Gastroesophageal sphincter (tissue), 4 donors: ENCODE measurements around the gene RAB7B. TPM values are rescaled to one million over a fixed set of nuclear protein-coding genes. Genes with fewer than 3 reads are reported as not detected.

Experiments
- ATAC-seq: fragments of 150-250 bp; one replicate; pipeline ENCODE4 v1.9.1; 2016; ENCODE audit warnings: mild to moderate bottlenecking, moderate library complexity
- H3K27ac ChIP-seq, 4 donors: fragments of 200-600 bp; sonication (generic) in 3 of 4; 1 replicate in 3 of 4; 2 replicates in 1 of 4; pipeline ENCODE4 v1.5.1; 2016 to 2019
- H3K27me3 ChIP-seq: fragments of 200-600 bp; sonication (generic); one replicate; pipeline ENCODE4 v1.5.1; 2019
- H3K36me3 ChIP-seq, 2 donors: fragments of 200-600 bp; sonication (generic); one replicate each; pipeline ENCODE4 v1.5.1; 2019; ENCODE audit warnings: control low read depth in 1 of 2
- H3K4me1 ChIP-seq, 3 donors: fragments of 200-600 bp; sonication (generic); 1 replicate in 2 of 3; 2 replicates in 1 of 3; pipeline ENCODE4 v1.5.1; 2016 to 2019; ENCODE audit warnings: control low read depth in 2 of 3
- H3K4me3 ChIP-seq, 2 donors: fragments of 200-600 bp; sonication (generic); one replicate each; pipeline ENCODE4 v1.5.1; 2019; ENCODE audit warnings: mild to moderate bottlenecking in 1 of 2, moderate library complexity in 1 of 2
- H3K9me3 ChIP-seq, 3 donors: fragments of 200-600 bp; sonication (generic); one replicate each; pipeline ENCODE4 v1.5.1; 2017 to 2019; ENCODE audit warnings: control low read depth in 2 of 3
- CTCF ChIP-seq, 4 experiments: fragments of 200-600 bp in 2 of 4; fragments of 450-650 bp in 2 of 4; sonication (generic) in 1 of 4; IDR thresholded peaks; one replicate each; pipeline ENCODE4 v1.5.1; 2017 to 2019; ENCODE audit warnings: antibody characterized with exemption in 4 of 4, mild to moderate bottlenecking in 2 of 4, moderate library complexity in 2 of 4
- EP300 ChIP-seq: sonication (generic); formaldehyde crosslinking; IDR thresholded peaks from one replicate; pipeline ENCODE4 v1.6.1; 2017; ENCODE audit warnings: antibody characterized with exemption, mild to moderate bottlenecking
- POLR2A ChIP-seq, 2 donors: fragments of 450-650 bp; IDR thresholded peaks; one replicate each; pipeline ENCODE4 v1.6.1; 2017; ENCODE audit warnings: antibody characterized with exemption in 2 of 2, mild to moderate bottlenecking in 2 of 2, moderate library complexity in 1 of 2
- POLR2AphosphoS5 ChIP-seq: sonication (generic); formaldehyde crosslinking; IDR thresholded peaks from one replicate; pipeline ENCODE4 v1.6.1; 2017; ENCODE audit warnings: antibody characterized with exemption
- WGBS, 2 donors: methylation state at CpG; one replicate each; pipeline ENCODE4 v1.1.5; 2018; ENCODE audit warnings: low coverage in 1 of 2; 5-methylcytosine and 5-hydroxymethylcytosine counted together
- total RNA-seq, 4 donors: library from RNA; depleted of rRNA; stranded (reverse); fragments of >200 nt; gene quantifications; one replicate each; pipeline ENCODE4 v1.1.0, GENCODE V29; 2016

RAB7B gene
- total RNA-seq, 4 donors from 2014 or later: 0.78 to 2.4 (median 2.0) TPM

GRCh38 chr1:206037581-206037980 lies 34.4 kb upstream of the RAB7B start:
- Histone ChIP-seq H3K27me3 (peaks cover 49% of the 10 kb centered on the region), H3K27ac (no peak overlapping the region), H3K36me3 (no peaks in the 10 kb centered on the region), H3K9me3 (no peaks in the 10 kb centered on the region), H3K4me3 (no peak overlapping the region), H3K4me1 (no peaks in the 10 kb centered on the region)
- WGBS, 2 donors: 75 to 93% methylated on average over 6 to 9 of the region's 9 CpGs
- ATAC-seq: no peak
- TF ChIP-seq CTCF (IDR thresholded peaks at IDR 0.05) (no peak), POLR2AphosphoS5 (no peak), EP300 (no peak), POLR2A (IDR thresholded peaks at IDR 0.05) (no peak)

GRCh38 chr1:206036663-206037455 lies 33.7 kb upstream of the RAB7B start:
- 23 to 33% methylated on average over 2 of the region's 2 CpGs for WGBS, 2 donors
- Histone ChIP-seq H3K27me3 (peaks cover 44% of the 10 kb centered on the region), H3K27ac (no peak overlapping the region), H3K9me3 (no peaks in the 10 kb centered on the region), H3K4me3 (no peak overlapping the region), H3K36me3 (no peaks in the 10 kb centered on the region), H3K4me1 (no peaks in the 10 kb centered on the region)
- no peak for TF ChIP-seq CTCF (IDR thresholded peaks at IDR 0.05)
- TF ChIP-seq EP300: no peak
- no peak for TF ChIP-seq POLR2A (IDR thresholded peaks at IDR 0.05)
- no peak for TF ChIP-seq POLR2AphosphoS5
- ATAC-seq: no peak

- Histone ChIP-seq H3K4me1 (no peaks in the 10 kb centered on the region), H3K36me3 (no peaks in the 10 kb centered on the region), H3K27ac (no peak overlapping the region), H3K4me3 (no peak overlapping the region), H3K27me3 (peaks cover 35% of the 10 kb centered on the region), H3K9me3 (no peaks in the 10 kb centered on the region)
- 57 to 72% methylated on average over 5 of the region's 5 CpGs for whole genome bisulfite sequencing, 2 donors
- no peak for TF ChIP-seq POLR2A (IDR thresholded peaks at IDR 0.05)
- no peak for TF ChIP-seq EP300
- TF ChIP-seq CTCF (IDR thresholded peaks at IDR 0.05): no peak
- no peak for ATAC-seq
Observed at GRCh38 chr1:206035027-206035426, 31.8 kb upstream of the RAB7B start.

- WGBS, 2 donors: 76 to 84% methylated on average over 5 of the region's 5 CpGs
- ATAC-seq: no peak
Observed at GRCh38 chr1:206032380-206033140, 29.4 kb upstream of the RAB7B start.

More at GRCh38 chr1:206032380-206033140, 29.4 kb upstream of the RAB7B start:
- H3K27me3 ChIP-seq: peaks cover 47% of the 10 kb centered on the region
- H3K4me3 ChIP-seq: no peak overlapping the region
- H3K9me3 ChIP-seq: no peaks in the 10 kb centered on the region
- H3K4me1 ChIP-seq: no peaks in the 10 kb centered on the region
- H3K36me3 ChIP-seq: no peaks in the 10 kb centered on the region
- H3K27ac ChIP-seq: no peak overlapping the region
- TF ChIP-seq POLR2AphosphoS5 (no peak), POLR2A (IDR thresholded peaks at IDR 0.05) (no peak), CTCF (IDR thresholded peaks at IDR 0.05) (no peak), EP300 (no peak)
